GM12892 (cell line): ENCODE data around the gene FAM81A.

Experiments used
- DNase-seq: peaks from one replicate; pipeline ENCODE4 v3.0.0; 2011; ENCODE audit not compliant: insufficient read length
- FAIRE-seq: peaks from 2 replicates; lab custom pipeline; 2011; peaks lifted over from hg19 to GRCh38; lab: Jason Lieb, UNC
- POLR2A ChIP-seq: IDR thresholded peaks from 2 replicates; pipeline ENCODE4 v1.6.1; 2011; ENCODE audit warnings: low read depth, low read length, control low read depth
- POLR2AphosphoS5 ChIP-seq: IDR thresholded peaks from 2 replicates; pipeline ENCODE4 v1.6.1; 2011; ENCODE audit warnings: low read depth, low read length, control low read depth
- TAF1 ChIP-seq: IDR thresholded peaks from 2 replicates; pipeline ENCODE4 v1.6.1; 2011; ENCODE audit warnings: low read depth, mild to moderate bottlenecking, control low read depth, low read length, borderline replicate concordance

Gene FAM81A

GRCh38 chr15:59432389-59432788, 5.6 kb upstream of the FAM81A start:
- FAIRE-seq, result no peak
- TF ChIP-seq TAF1, result no peak

GRCh38 chr15:59434481-59434880, 3.5 kb upstream of the FAM81A start:
- no peak for DNase-seq
- no peak for FAIRE-seq
- TF ChIP-seq POLR2A (no peak), POLR2AphosphoS5 (no peak), TAF1 (no peak)

More at GRCh38 chr15:59432389-59432788, 5.6 kb upstream of the FAM81A start:
- DNase-seq, result no peak

- TF ChIP-seq TAF1, result no peak
- TF ChIP-seq POLR2AphosphoS5, result no peak
- no peak for TF ChIP-seq POLR2A
- DNase-seq (no peak), FAIRE-seq (peak; percentile 46)
These were observed 1.2 kb upstream of the FAM81A start for GRCh38 chr15:59436774-59437141.

- FAIRE-seq, result peak; percentile 82
- DNase-seq, result no peak
- TF ChIP-seq POLR2AphosphoS5, result no peak
- no peak for TF ChIP-seq POLR2A
- no peak for TF ChIP-seq TAF1
These were observed 707 bp upstream of the FAM81A start for GRCh38 chr15:59437142-59437816.

GRCh38 chr15:59438625-59439290, 772 bp downstream of the FAM81A start:
- no peak for DNase-seq
- TF ChIP-seq TAF1, result no peak
- TF ChIP-seq POLR2AphosphoS5, result no peak
- no peak for TF ChIP-seq POLR2A
- FAIRE-seq, result peak; percentile 14

- TF ChIP-seq TAF1, result no peak
- TF ChIP-seq POLR2A, result no peak
- TF ChIP-seq POLR2AphosphoS5, result no peak
- FAIRE-seq (no peak), DNase-seq (no peak)
These were observed 1.6 kb downstream of the FAM81A start for GRCh38 chr15:59439576-59439975.

GRCh38 chr15:59443341-59444072, 5.5 kb downstream of the FAM81A start:
- DNase-seq (no peak), FAIRE-seq (peak; percentile 81)
- TF ChIP-seq POLR2AphosphoS5 (no peak), TAF1 (no peak), POLR2A (no peak)

GRCh38 chr15:59444081-59444835, 6.3 kb downstream of the FAM81A start:
- FAIRE-seq, result no peak
- no peak for DNase-seq
- TF ChIP-seq TAF1 (no peak), POLR2A (no peak), POLR2AphosphoS5 (no peak)

- DNase-seq (no peak), FAIRE-seq (no peak)
- no peak for TF ChIP-seq TAF1
- no peak for TF ChIP-seq POLR2A
- no peak for TF ChIP-seq POLR2AphosphoS5
These were observed 7.1 kb downstream of the FAM81A start for GRCh38 chr15:59444980-59445545.

GRCh38 chr15:59446232-59446957, 8.4 kb downstream of the FAM81A start:
- no peak for TF ChIP-seq TAF1
- TF ChIP-seq POLR2AphosphoS5, result no peak
- TF ChIP-seq POLR2A, result no peak
- FAIRE-seq, result peak; percentile 30

More at GRCh38 chr15:59446232-59446957, 8.4 kb downstream of the FAM81A start:
- DNase-seq, result no peak
